ENCODE measurements around the gene KCNH5. TPM values are rescaled to one million over a fixed set of nuclear protein-coding genes. Genes with fewer than 3 reads are reported as not detected.
A peak's percentile ranks its signal among the peaks of the same experiment; 100 is the strongest.

Gene KCNH5
- total RNA-seq, 1 experiment from 2014 or later: not detected

GRCh38 chr14:62697461-62697860 is 347.8 kb downstream of the KCNH5 start:
- H3K36me3 Mint-ChIP-seq (ENCODE audit: insufficient read depth, unreplicated experiment): no peaks in the 10 kb centered on the region
- no TSS peak for BruUV-seq (replicated peaks)
- no peak overlapping the region for H3K4me3 Mint-ChIP-seq (ENCODE audit: unreplicated experiment)
- H3K27ac Mint-ChIP-seq (ENCODE audit: low read depth, unreplicated experiment): no peak overlapping the region
- ChIA-PET CTCF (no interaction called here), POLR2A (no interaction called here)
- no peak for DNase-seq (ENCODE audit: unreplicated experiment)
- H3K9me3 Mint-ChIP-seq (ENCODE audit: unreplicated experiment): no peaks in the 10 kb centered on the region
- no peaks in the 10 kb centered on the region for H3K27me3 Mint-ChIP-seq (ENCODE audit: insufficient read depth, unreplicated experiment)
- H3K4me1 Mint-ChIP-seq (ENCODE audit: insufficient read depth, unreplicated experiment): peaks cover 16% of the 10 kb centered on the region
- TF ChIP-seq CTCF (IDR thresholded peaks at IDR 0.05; ENCODE audit: unreplicated experiment): no peak
- intact Hi-C loops (cut with micrococcal nuclease): loop anchor here (10.0 kb wide), 1 partner anchor 347 kb away; the partner anchor contains the start of gene KCNH5

GRCh38 chr14:62696929-62697328 is 348.3 kb downstream of the KCNH5 start:
- TF ChIP-seq CTCF (IDR thresholded peaks at IDR 0.05; ENCODE audit: unreplicated experiment): no peak
- intact Hi-C loops (cut with micrococcal nuclease): loop anchor here (10.0 kb wide), 1 partner anchor 348 kb away; the partner anchor contains the start of gene KCNH5
- Mint-ChIP-seq H3K4me3 (ENCODE audit: unreplicated experiment) (no peak overlapping the region), H3K27ac (ENCODE audit: low read depth, unreplicated experiment) (no peak overlapping the region), H3K36me3 (ENCODE audit: insufficient read depth, unreplicated experiment) (no peaks in the 10 kb centered on the region), H3K27me3 (ENCODE audit: insufficient read depth, unreplicated experiment) (no peaks in the 10 kb centered on the region), H3K9me3 (ENCODE audit: unreplicated experiment) (no peaks in the 10 kb centered on the region), H3K4me1 (ENCODE audit: insufficient read depth, unreplicated experiment) (peaks cover 21% of the 10 kb centered on the region)
- POLR2A ChIA-PET: no interaction called here
- CTCF ChIA-PET: no interaction called here
- no TSS peak for BruUV-seq (replicated peaks)
- no peak for DNase-seq (ENCODE audit: unreplicated experiment)

GRCh38 chr14:62696331-62696924 is 348.8 kb downstream of the KCNH5 start:
- ChIA-PET POLR2A (no interaction called here), CTCF (no interaction called here)
- intact Hi-C loops (cut with micrococcal nuclease): loop anchor here (10.0 kb wide), 1 partner anchor 348 kb away; the partner anchor contains the start of gene KCNH5
- no peak overlapping the region for H3K27ac Mint-ChIP-seq (ENCODE audit: low read depth, unreplicated experiment)
- no TSS peak for BruUV-seq (replicated peaks)
- H3K4me1 Mint-ChIP-seq (ENCODE audit: insufficient read depth, unreplicated experiment): peaks cover 26% of the 10 kb centered on the region
- no peak for TF ChIP-seq CTCF (IDR thresholded peaks at IDR 0.05; ENCODE audit: unreplicated experiment)
- peaks cover 3% of the 10 kb centered on the region for H3K36me3 Mint-ChIP-seq (ENCODE audit: insufficient read depth, unreplicated experiment)
- no peak for DNase-seq (ENCODE audit: unreplicated experiment)
- no peaks in the 10 kb centered on the region for H3K27me3 Mint-ChIP-seq (ENCODE audit: insufficient read depth, unreplicated experiment)
- no peak overlapping the region for H3K4me3 Mint-ChIP-seq (ENCODE audit: unreplicated experiment)
- H3K9me3 Mint-ChIP-seq (ENCODE audit: unreplicated experiment): no peaks in the 10 kb centered on the region

- Mint-ChIP-seq H3K4me1 (ENCODE audit: insufficient read depth, unreplicated experiment) (peaks cover 33% of the 10 kb centered on the region), H3K27me3 (ENCODE audit: insufficient read depth, unreplicated experiment) (no peaks in the 10 kb centered on the region), H3K27ac (ENCODE audit: low read depth, unreplicated experiment) (peak overlapping the region; percentile 97), H3K9me3 (ENCODE audit: unreplicated experiment) (no peaks in the 10 kb centered on the region), H3K4me3 (ENCODE audit: unreplicated experiment) (no peak overlapping the region), H3K36me3 (ENCODE audit: insufficient read depth, unreplicated experiment) (peaks cover 5% of the 10 kb centered on the region)
- ChIA-PET CTCF (interaction anchor here (0.6 to 0.9 kb wide), 2 partner anchors 38 to 60 kb away, joined by 3 read pairs; no protein-coding TSS in a partner anchor), POLR2A (interaction anchor here (0.9 kb wide), 1 partner anchor 101 kb away, joined by 5 read pairs; no protein-coding TSS in a partner anchor)
- BruUV-seq (replicated peaks): no TSS peak
- intact Hi-C loops (cut with micrococcal nuclease): loop anchor here (5.0 to 10.0 kb wide), 2 partner anchors 351 to 517 kb away; partner anchors contain the start of gene KCNH5
- no peak for TF ChIP-seq CTCF (IDR thresholded peaks at IDR 0.05; ENCODE audit: unreplicated experiment)
- peak; percentile 63 for DNase-seq (ENCODE audit: unreplicated experiment)
Observed at GRCh38 chr14:62694075-62694474, 351.2 kb downstream of the KCNH5 start.
